PC-9 (cell line): ENCODE data around the gene WDFY1. TPM values are rescaled to one million over a fixed set of nuclear protein-coding genes. Genes with fewer than 3 reads are reported as not detected.

Source experiments
- BruUV-seq: library from RNA; stranded (reverse); fragments of 400-500 nt; replicated peaks from 2 replicates; lab custom pipeline; 2021; lab: Mats Ljungman, UMichigan
- CTCF ChIA-PET: fragments of 300-600 bp; sonication (Branson Sonifier 250); formaldehyde crosslinking; loops from one replicate; lab custom pipeline; 2022; ENCODE audit warnings: antibody characterized with exemption; lab: Charles Lee
- POLR2A ChIA-PET: fragments of 300-600 bp; sonication (Branson Sonifier 250); formaldehyde crosslinking; loops from one replicate; lab custom pipeline; 2022; ENCODE audit warnings: antibody characterized with exemption; ENCODE audit not compliant: unreplicated experiment; lab: Charles Lee
- DNase-seq, 2 experiments: peaks; one replicate each; pipeline versions ENCODE4 v3.0.0 to v3.0.0-alpha.2; 2015 to 2022; ENCODE audit warnings: mixed read lengths in 1 of 2
- H2AFZ ChIP-seq: fragments of 200-600 bp; sonication (generic); 2 replicates; pipeline ENCODE4 v1.8.1; 2017; ENCODE audit warnings: antibody characterized with exemption
- H3F3A ChIP-seq: fragments of 200-600 bp; sonication (generic); 2 replicates; pipeline ENCODE4 v1.8.1; 2017; ENCODE audit warnings: antibody characterized with exemption, mild to moderate bottlenecking, low read depth; ENCODE audit not compliant: insufficient read depth
- H3K27ac ChIP-seq: fragments of 200-600 bp; sonication (generic); 2 replicates; pipeline ENCODE4 v1.6.1; 2016; ENCODE audit warnings: mixed run types
- H3K27me3 ChIP-seq: fragments of 200-600 bp; sonication (generic); 2 replicates; pipeline ENCODE4 v1.6.1; 2016; ENCODE audit warnings: low read depth, mixed run types; ENCODE audit not compliant: insufficient read depth
- H3K36me3 ChIP-seq: fragments of 200-600 bp; sonication (generic); 2 replicates; pipeline ENCODE4 v1.6.1; 2016; ENCODE audit warnings: low read depth, mixed run types
- H3K4me1 ChIP-seq: fragments of 200-600 bp; sonication (generic); replicated peaks from 2 replicates; pipeline ENCODE4 v1.6.1; 2016; ENCODE audit warnings: mixed run types; ENCODE audit not compliant: insufficient read depth
- H3K4me2 ChIP-seq: fragments of 200-600 bp; sonication (generic); 2 replicates; pipeline ENCODE4 v1.6.1; 2017; ENCODE audit warnings: mixed run types
- H3K4me3 ChIP-seq: fragments of 200-600 bp; sonication (generic); 2 replicates; pipeline ENCODE4 v1.6.1; 2016; ENCODE audit warnings: mixed run types
- H3K79me2 ChIP-seq: fragments of 200-600 bp; sonication (generic); 2 replicates; pipeline ENCODE4 v1.6.1; 2017; ENCODE audit warnings: low read depth, mixed run types
- H3K9me2 ChIP-seq: fragments of 200-600 bp; sonication (generic); 2 replicates; pipeline ENCODE4 v1.8.1; 2017; ENCODE audit warnings: mild to moderate bottlenecking; ENCODE audit not compliant: insufficient read depth
- H3K9me3 ChIP-seq: fragments of 200-600 bp; sonication (generic); 2 replicates; pipeline ENCODE4 v1.8.1; 2016; ENCODE audit warnings: low read depth; ENCODE audit not compliant: insufficient read depth
- H4K20me1 ChIP-seq: fragments of 200-600 bp; sonication (generic); 2 replicates; pipeline ENCODE4 v1.8.1; 2017; ENCODE audit not compliant: insufficient read depth
- CTCF ChIP-seq: fragments of 200-600 bp; sonication (generic); conservative IDR thresholded peaks from 2 replicates; pipeline ENCODE4 v1.6.1; 2017; ENCODE audit warnings: mixed run types, antibody characterized with exemption, mild to moderate bottlenecking, moderate library complexity
- EZH2 ChIP-seq: fragments of 200-600 bp; sonication (generic); IDR thresholded peaks from 2 replicates; pipeline ENCODE4 v1.8.0; 2017; ENCODE audit warnings: antibody characterized with exemption, low read depth
- intact Hi-C: fragments of 100-400 bp; cut with micrococcal nuclease; formaldehyde crosslinking; loops from one replicate; pipeline ENCODE4 v1.10.0; 2022; ENCODE audit not compliant: unreplicated experiment
- total RNA-seq: library from RNA; stranded (reverse); gene quantifications from 2 replicates; pipeline ENCODE4 v1.2.3, GENCODE V29; 2021

WDFY1 gene
- total RNA-seq, 1 experiment from 2014 or later: 81.9 TPM

- H3K9me2 ChIP-seq: no peaks in the 10 kb centered on the region
- no peaks in the 10 kb centered on the region for H4K20me1 ChIP-seq
- H3K4me3 ChIP-seq: no peak overlapping the region
- no peaks in the 10 kb centered on the region for H3K79me2 ChIP-seq
- DNase-seq: no peak
- CTCF ChIA-PET: no interaction called here
- no peak overlapping the region for H3K27ac ChIP-seq
- no peaks in the 10 kb centered on the region for H3K27me3 ChIP-seq
- intact Hi-C loops: loop anchor here (10.0 kb wide), 1 partner anchor 1028 kb away; no protein-coding TSS in a partner anchor
- POLR2A ChIA-PET: interaction anchor here (0.7 kb wide), 1 partner anchor 1037 kb away, joined by 4 read pairs; no protein-coding TSS in a partner anchor
- no peaks in the 10 kb centered on the region for H3K4me1 ChIP-seq
- H3F3A ChIP-seq: no peaks in the 10 kb centered on the region; the same call in 1 of the 2 replicates
- TF ChIP-seq CTCF: no peak
- TF ChIP-seq EZH2: no peak
- H3K4me2 ChIP-seq: no peak overlapping the region
- no TSS peak for BruUV-seq
- H2AFZ ChIP-seq: no peak overlapping the region
- no peaks in the 10 kb centered on the region for H3K9me3 ChIP-seq
- no peaks in the 10 kb centered on the region; the same call in 1 of the 2 replicates for H3K36me3 ChIP-seq
Measured at GRCh38 chr2:223976635-223977226, 31.6 kb upstream of the WDFY1 start.

- no peaks in the 10 kb centered on the region for H3K79me2 ChIP-seq
- H3F3A ChIP-seq: peaks cover 9% of the 10 kb centered on the region
- intact Hi-C loops: loop anchor here (10.0 kb wide), 1 partner anchor 1031 kb away; no protein-coding TSS in a partner anchor
- H3K36me3 ChIP-seq: no peaks in the 10 kb centered on the region
- no peak overlapping the region for H3K27ac ChIP-seq
- no peak overlapping the region for H3K4me2 ChIP-seq
- no TSS peak for BruUV-seq
- no peak for DNase-seq
- ChIA-PET POLR2A (no interaction called here), CTCF (interaction anchor here (0.6 kb wide), 1 partner anchor 20 kb away, joined by 3 read pairs; no protein-coding TSS in a partner anchor)
- H3K9me3 ChIP-seq: no peaks in the 10 kb centered on the region
- no peaks in the 10 kb centered on the region for H3K9me2 ChIP-seq
- no peaks in the 10 kb centered on the region for H3K27me3 ChIP-seq
- TF ChIP-seq CTCF (no peak), EZH2 (no peak)
- no peaks in the 10 kb centered on the region for H4K20me1 ChIP-seq
- H3K4me3 ChIP-seq: no peak overlapping the region
- H2AFZ ChIP-seq: no peak overlapping the region
- no peaks in the 10 kb centered on the region for H3K4me1 ChIP-seq
Measured at GRCh38 chr2:223973606-223974005, 28.5 kb upstream of the WDFY1 start.

GRCh38 chr2:223972656-223973102, 27.5 kb upstream of the WDFY1 start:
- BruUV-seq: no TSS peak
- ChIA-PET CTCF (no interaction called here), POLR2A (no interaction called here)
- H3F3A ChIP-seq: peaks cover 18% of the 10 kb centered on the region
- H3K9me2 ChIP-seq: no peaks in the 10 kb centered on the region
- TF ChIP-seq EZH2: no peak
- TF ChIP-seq CTCF: no peak
- no peaks in the 10 kb centered on the region for H3K36me3 ChIP-seq
- no peaks in the 10 kb centered on the region for H3K79me2 ChIP-seq
- no peak overlapping the region for H3K4me3 ChIP-seq
- intact Hi-C loops: loop anchor here (10.0 kb wide), 1 partner anchor 1032 kb away; no protein-coding TSS in a partner anchor
- no peak overlapping the region for H2AFZ ChIP-seq
- no peak for DNase-seq
- H3K9me3 ChIP-seq: no peaks in the 10 kb centered on the region
- no peak overlapping the region for H3K4me2 ChIP-seq
- no peaks in the 10 kb centered on the region for H4K20me1 ChIP-seq
- H3K27ac ChIP-seq: no peak overlapping the region
- H3K4me1 ChIP-seq: no peaks in the 10 kb centered on the region
- H3K27me3 ChIP-seq: no peaks in the 10 kb centered on the region
